Stimulated activated CD8-positive, alpha-beta memory T cell treated with anti-CD3 and anti-CD28 coated beads, Interleukin-12 subunit alpha, Interleukin-12 subunit beta, amount 100 ng/mL, for 1 hour (primary cell): ENCODE results near the gene NINJ2.
"Not testable (repeated sequence)": the region's sequence is repeated elsewhere in the genome, so short reads cannot be mapped to it uniquely, and the experiment has no call there.

Experiments
- DNase-seq: peaks from one replicate; pipeline ENCODE4 v3.0.0-alpha.2; 2020; ENCODE audit warnings: low read depth

Gene NINJ2

GRCh38 chr12:663293-663871 is at the start of gene NINJ2:
Gene NINJ2, minus strand, starts transcription at chr12:663445. Its CDS starts 85 bp downstream, at chr12:663360.
- DNase-seq, result no peak

GRCh38 chr12:712172-712863 is 49.1 kb upstream of the NINJ2 start:
- no peak for DNase-seq

GRCh38 chr12:709455-710020 is 46.3 kb upstream of the NINJ2 start:
- DNase-seq, result no peak

GRCh38 chr12:708084-708483 is 44.8 kb upstream of the NINJ2 start:
- DNase-seq, result not testable (repeated sequence)

- no peak for DNase-seq
These were observed 41.4 kb upstream of the NINJ2 start for GRCh38 chr12:704516-705242.

- no peak for DNase-seq
These were observed 38.8 kb upstream of the NINJ2 start for GRCh38 chr12:701896-702539.

- no peak for DNase-seq
These were observed 36.8 kb upstream of the NINJ2 start for GRCh38 chr12:700016-700415.

- DNase-seq, result not testable (repeated sequence)
These were observed 35.0 kb upstream of the NINJ2 start for GRCh38 chr12:698222-698621.

- no peak for DNase-seq
These were observed 34.2 kb upstream of the NINJ2 start for GRCh38 chr12:697481-697880.

- DNase-seq, result no peak
These were observed 31.7 kb upstream of the NINJ2 start for GRCh38 chr12:694734-695503.

GRCh38 chr12:693934-694533 is 30.8 kb upstream of the NINJ2 start:
- no peak for DNase-seq

GRCh38 chr12:692274-692673 is 29.0 kb upstream of the NINJ2 start:
- no peak for DNase-seq

- no peak for DNase-seq
These were observed 27.2 kb upstream of the NINJ2 start for GRCh38 chr12:690466-690865.

- peak; percentile 65 for DNase-seq
These were observed 22.1 kb upstream of the NINJ2 start for GRCh38 chr12:685388-685787.

- DNase-seq, result no peak
These were observed 21.2 kb upstream of the NINJ2 start for GRCh38 chr12:684416-684815.

- no peak for DNase-seq
These were observed 18.5 kb upstream of the NINJ2 start for GRCh38 chr12:681568-682256.

GRCh38 chr12:678747-679712 is 15.8 kb upstream of the NINJ2 start:
- DNase-seq, result no peak

- no peak for DNase-seq
These were observed 12.3 kb upstream of the NINJ2 start for GRCh38 chr12:675562-675961.

GRCh38 chr12:674272-674781 is 11.1 kb upstream of the NINJ2 start:
- DNase-seq, result peak; percentile 27
